IMR-90 (cell line): ENCODE measurements around the gene SLC6A11.

Experiments
- CEBPB ChIP-seq: IDR thresholded peaks from 2 replicates; pipeline ENCODE4 v1.6.1; 2012; ENCODE audit warnings: low read depth, low read length, improper control_type of control experiment
- CHD1 ChIP-seq: IDR thresholded peaks from 2 replicates; pipeline ENCODE4 v1.6.1; 2012; ENCODE audit warnings: low read depth, low read length, improper control_type of control experiment
- MAFK ChIP-seq: IDR thresholded peaks from 2 replicates; pipeline ENCODE4 v1.6.1; 2012; ENCODE audit warnings: low read depth, low read length, improper control_type of control experiment
- POLR2A ChIP-seq: IDR thresholded peaks from 2 replicates; pipeline ENCODE4 v1.6.1; 2012; ENCODE audit warnings: mild to moderate bottlenecking, low read depth, low read length
- RCOR1 ChIP-seq: IDR thresholded peaks from 2 replicates; pipeline ENCODE4 v1.6.1; 2012; ENCODE audit warnings: mild to moderate bottlenecking, low read length, improper control_type of control experiment; ENCODE audit not compliant: insufficient replicate concordance
- SMC3 ChIP-seq: fragments of 150-350 bp; IDR thresholded peaks from 2 replicates; pipeline ENCODE4 v1.6.1; 2016; ENCODE audit warnings: low read depth, mild to moderate bottlenecking, antibody characterized with exemption, low read length, moderate library complexity
- USF2 ChIP-seq: fragments of 150-350 bp; IDR thresholded peaks from 2 replicates; pipeline ENCODE4 v1.6.1; 2017; ENCODE audit warnings: mild to moderate bottlenecking, antibody characterized with exemption, low read length, low read depth
- TF ChIP-seq, protein P1 (sequence below): conservative IDR thresholded peaks from 2 replicates; pipeline ENCODE4 v1.5.1; 2012; ENCODE audit warnings: mild to moderate bottlenecking, low read depth, low read length, improper control_type of control experiment

DNA sequence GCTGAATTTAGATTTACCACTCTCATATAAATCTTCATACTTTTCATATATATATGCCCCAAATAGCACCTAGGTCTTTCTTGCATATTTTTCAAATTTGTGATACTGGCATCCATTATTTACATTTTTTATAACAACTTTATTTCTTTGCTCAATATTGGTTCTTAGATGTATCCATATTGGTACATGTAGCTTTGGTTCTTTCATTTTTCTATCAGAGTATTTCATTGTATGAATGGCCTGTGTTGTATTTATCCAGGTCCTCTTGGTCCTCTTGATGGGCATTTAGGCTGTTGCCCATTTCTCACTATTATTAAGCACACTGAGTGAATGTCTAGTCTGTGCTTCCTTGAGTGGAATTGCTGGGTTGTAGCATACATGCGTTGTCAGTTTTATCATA, 8.4 kb downstream of the SLC6A11 start:
- TF ChIP-seq, protein P1, sequence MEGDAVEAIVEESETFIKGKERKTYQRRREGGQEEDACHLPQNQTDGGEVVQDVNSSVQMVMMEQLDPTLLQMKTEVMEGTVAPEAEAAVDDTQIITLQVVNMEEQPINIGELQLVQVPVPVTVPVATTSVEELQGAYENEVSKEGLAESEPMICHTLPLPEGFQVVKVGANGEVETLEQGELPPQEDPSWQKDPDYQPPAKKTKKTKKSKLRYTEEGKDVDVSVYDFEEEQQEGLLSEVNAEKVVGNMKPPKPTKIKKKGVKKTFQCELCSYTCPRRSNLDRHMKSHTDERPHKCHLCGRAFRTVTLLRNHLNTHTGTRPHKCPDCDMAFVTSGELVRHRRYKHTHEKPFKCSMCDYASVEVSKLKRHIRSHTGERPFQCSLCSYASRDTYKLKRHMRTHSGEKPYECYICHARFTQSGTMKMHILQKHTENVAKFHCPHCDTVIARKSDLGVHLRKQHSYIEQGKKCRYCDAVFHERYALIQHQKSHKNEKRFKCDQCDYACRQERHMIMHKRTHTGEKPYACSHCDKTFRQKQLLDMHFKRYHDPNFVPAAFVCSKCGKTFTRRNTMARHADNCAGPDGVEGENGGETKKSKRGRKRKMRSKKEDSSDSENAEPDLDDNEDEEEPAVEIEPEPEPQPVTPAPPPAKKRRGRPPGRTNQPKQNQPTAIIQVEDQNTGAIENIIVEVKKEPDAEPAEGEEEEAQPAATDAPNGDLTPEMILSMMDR: no peak
- no peak for TF ChIP-seq POLR2A
- no peak for TF ChIP-seq CHD1
- TF ChIP-seq USF2: no peak
- TF ChIP-seq MAFK: no peak
- no peak for TF ChIP-seq CEBPB
- TF ChIP-seq RCOR1: no peak
- no peak for TF ChIP-seq SMC3
